Mucosa of descending colon (tissue), 3 donors: ENCODE results near the gene MAMSTR. TPM values are rescaled to one million over a fixed set of nuclear protein-coding genes. Genes with fewer than 3 reads are reported as not detected.
"Not testable (repeated sequence)": the region's sequence is repeated elsewhere in the genome, so short reads cannot be mapped to it uniquely, and the experiment has no call there.

ENCODE experiments used
- ATAC-seq: fragments of 200-7000 bp; cut with Tn5 transposase; one replicate; pipeline ENCODE4 v1.9.1; 2020; ENCODE audit warnings: mild to moderate bottlenecking, moderate library complexity
- DNase-seq, 3 donors: peaks; one replicate each; pipeline ENCODE4 v3.0.0-alpha.2; 2020
- H3K36me3 ChIP-seq: fragments of 200-600 bp; one replicate; pipeline ENCODE4 v1.8.0; 2021; ENCODE audit warnings: low read depth, mild to moderate bottlenecking
- H3K4me1 ChIP-seq: fragments of 200-600 bp; one replicate; pipeline ENCODE4 v1.8.0; 2021; ENCODE audit warnings: low read depth, mild to moderate bottlenecking
- H3K4me3 ChIP-seq: fragments of 200-600 bp; one replicate; pipeline ENCODE4 v1.8.0; 2021; ENCODE audit warnings: mild to moderate bottlenecking
- H3K9me3 ChIP-seq: fragments of 200-600 bp; one replicate; pipeline ENCODE4 v1.8.0; 2021; ENCODE audit warnings: mild to moderate bottlenecking
- CTCF ChIP-seq: fragments of 200-600 bp; IDR thresholded peaks from one replicate; pipeline ENCODE4 v1.8.0; 2022; ENCODE audit warnings: antibody characterized with exemption, mild to moderate bottlenecking
- intact Hi-C, 2 donors: fragments of 100-400 bp; cut with DNase I in 1 of 2; cut with micrococcal nuclease in 1 of 2; formaldehyde crosslinking; loops; one replicate each; pipeline versions ENCODE4 v1.11.0 to v1.11.1; 2022; cut with DNase I, micrococcal nuclease
- total RNA-seq, 3 donors: library from RNA; stranded (reverse); fragmentation: NEBNext Ultra II Directional in 2 of 3; extraction: Animal tissue kit (Norgen Biotek cat#: 25700) in 2 of 3; gene quantifications; one replicate each; pipeline versions ENCODE4 v1.2.1 to v1.2.4, GENCODE V29; 2021 to 2023
- donor health status: DM: no; HTN: no; CAD: no; lungs with moderate emphysema.
- donor health status: DM: no; HTN: no; CAD: no.
- donor health status: DM: no; HTN: yes; CAD: no.

The MAMSTR gene
- total RNA-seq, 3 donors from 2014 or later = 0.31 to 2.4 (median 0.61) TPM

GRCh38 chr19:48724796-48725753 lies 5.5 kb upstream of the MAMSTR start:
- peak; percentile 24 for ATAC-seq
- no peaks in the 10 kb centered on the region for H3K4me1 ChIP-seq
- TF ChIP-seq CTCF = no peak
- H3K4me3 ChIP-seq = no peak overlapping the region
- intact Hi-C loops = no loop called here
- H3K36me3 ChIP-seq = no peaks in the 10 kb centered on the region
- DNase-seq = peak in 1 of 3 donors; percentile 22
- H3K9me3 ChIP-seq = peaks cover 6% of the 10 kb centered on the region

- Histone ChIP-seq H3K36me3 (no peaks in the 10 kb centered on the region), H3K9me3 (peaks cover 6% of the 10 kb centered on the region), H3K4me1 (no peaks in the 10 kb centered on the region), H3K4me3 (no peak overlapping the region)
- DNase-seq (no peak), ATAC-seq (no peak)
- TF ChIP-seq CTCF = no peak
- intact Hi-C loops = no loop called here
Observed at GRCh38 chr19:48722196-48722708, 2.7 kb upstream of the MAMSTR start.

GRCh38 chr19:48720613-48721296 lies 1.2 kb upstream of the MAMSTR start:
- DNase-seq (peak; percentile 96 to 99 (median 99)), ATAC-seq (peak; percentile 95)
- peaks cover 3% of the 10 kb centered on the region for H3K9me3 ChIP-seq
- peaks cover 6% of the 10 kb centered on the region for H3K4me1 ChIP-seq
- H3K36me3 ChIP-seq = no peaks in the 10 kb centered on the region
- H3K4me3 ChIP-seq = peak overlapping the region; percentile 9
- intact Hi-C loops = no loop called here
- TF ChIP-seq CTCF = no peak

GRCh38 chr19:48720251-48720612 lies 707 bp upstream of the MAMSTR start:
- peaks cover 12% of the 10 kb centered on the region for H3K4me1 ChIP-seq
- TF ChIP-seq CTCF = no peak

GRCh38 chr19:48718711-48719231 lies 754 bp downstream of the MAMSTR start:
- no peaks in the 10 kb centered on the region for H3K9me3 ChIP-seq
- no peak for TF ChIP-seq CTCF
- intact Hi-C loops = no loop called here
- peaks cover 18% of the 10 kb centered on the region for H3K4me1 ChIP-seq
- DNase-seq (peak in 1 of 3 donors; percentile 35), ATAC-seq (no peak)
- no peak overlapping the region for H3K4me3 ChIP-seq
- H3K36me3 ChIP-seq = no peaks in the 10 kb centered on the region

More at GRCh38 chr19:48720251-48720612, 707 bp upstream of the MAMSTR start:
- DNase-seq (no peak), ATAC-seq (no peak)
- intact Hi-C loops = no loop called here
- Histone ChIP-seq H3K4me3 (peak overlapping the region; percentile 9), H3K36me3 (no peaks in the 10 kb centered on the region), H3K9me3 (peaks cover 3% of the 10 kb centered on the region)

GRCh38 chr19:48718106-48718505 lies 1.4 kb downstream of the MAMSTR start:
- H3K36me3 ChIP-seq, intact Hi-C loops, H3K4me3 ChIP-seq, H3K9me3 ChIP-seq, ATAC-seq: not testable (repeated sequence)
- DNase-seq = peak in 1 of 3 donors; percentile 6
- peaks cover 19% of the 10 kb centered on the region for H3K4me1 ChIP-seq
